Measurements from ENCODE around the gene RNF150. TPM values are rescaled to one million over a fixed set of nuclear protein-coding genes. Genes with fewer than 3 reads are reported as not detected.

Gene RNF150
- total and polyA plus RNA-seq, 4 experiments from 2014 or later, result not detected

- intact Hi-C loops (cut with micrococcal nuclease), result no loop called here
Measured at GRCh38 chr4:141099326-141099725, 33.9 kb downstream of the RNF150 start.

GRCh38 chr4:141098163-141098562 is 35.1 kb downstream of the RNF150 start:
- no peaks in the 10 kb centered on the region for H3K9me3 ChIP-seq (ENCODE audit: control insufficient read depth in 1 of 2, low read length in 2 of 2)
- CTCF ChIA-PET (ENCODE audit: partially characterized antibody), result no interaction called here
- H3K4me3 ChIP-seq (ENCODE audit: low read length in 2 of 2), result no peak overlapping the region
- Mint-ChIP-seq H3K4me3 (no peak overlapping the region), H3K27ac (no peak overlapping the region), H3K9me3 (peaks cover 0 to 10% (median 3%) of the 10 kb centered on the region in 8 donors), H3K4me1 (peaks cover 0 to 2% (median 0%) of the 10 kb centered on the region in 4 donors), H3K36me3 (no peaks in the 10 kb centered on the region), H3K27me3 (peaks cover 0 to 2% of the 10 kb centered on the region in 2 donors)
- POLR2A ChIA-PET (ENCODE audit: partially characterized antibody), result no interaction called here
- H3K27ac ChIP-seq (ENCODE audit: low read depth, low read length), result no peak overlapping the region
- no peak for DNase-seq
- H3K27me3 ChIP-seq (ENCODE audit: insufficient read depth, low read length), result no peaks in the 10 kb centered on the region
- H3K36me3 ChIP-seq (ENCODE audit: insufficient read depth, low read length), result no peaks in the 10 kb centered on the region
- no peaks in the 10 kb centered on the region for H3K4me1 ChIP-seq (ENCODE audit: insufficient read depth, low read length)
- intact Hi-C loops (cut with micrococcal nuclease), result no loop called here

More at GRCh38 chr4:141099326-141099725, 33.9 kb downstream of the RNF150 start:
- Histone ChIP-seq H3K9me3 (ENCODE audit: control insufficient read depth in 1 of 2, low read length in 2 of 2) (no peaks in the 10 kb centered on the region), H3K4me1 (ENCODE audit: insufficient read depth, low read length) (no peaks in the 10 kb centered on the region), H3K36me3 (ENCODE audit: insufficient read depth, low read length) (no peaks in the 10 kb centered on the region), H3K4me3 (ENCODE audit: low read length in 2 of 2) (no peak overlapping the region), H3K27ac (ENCODE audit: low read depth, low read length) (no peak overlapping the region), H3K27me3 (ENCODE audit: insufficient read depth, low read length) (no peaks in the 10 kb centered on the region)
- Mint-ChIP-seq H3K27ac (no peak overlapping the region), H3K4me3 (no peak overlapping the region), H3K9me3 (peaks cover 0 to 2% (median 0%) of the 10 kb centered on the region in 8 donors), H3K27me3 (peaks cover 0 to 2% of the 10 kb centered on the region in 2 donors), H3K36me3 (no peaks in the 10 kb centered on the region), H3K4me1 (no peaks in the 10 kb centered on the region)
- CTCF ChIA-PET (ENCODE audit: partially characterized antibody), result no interaction called here
- DNase-seq, result no peak
- POLR2A ChIA-PET (ENCODE audit: partially characterized antibody), result no interaction called here

GRCh38 chr4:141090473-141090872 is 42.8 kb downstream of the RNF150 start:
- Histone ChIP-seq H3K4me3 (ENCODE audit: low read length in 2 of 2) (no peak overlapping the region), H3K27me3 (ENCODE audit: insufficient read depth, low read length) (no peaks in the 10 kb centered on the region), H3K4me1 (ENCODE audit: insufficient read depth, low read length) (no peaks in the 10 kb centered on the region), H3K27ac (ENCODE audit: low read depth, low read length) (no peak overlapping the region), H3K36me3 (ENCODE audit: insufficient read depth, low read length) (no peaks in the 10 kb centered on the region), H3K9me3 (ENCODE audit: control insufficient read depth in 1 of 2, low read length in 2 of 2) (no peaks in the 10 kb centered on the region)
- H3K36me3 Mint-ChIP-seq, result no peaks in the 10 kb centered on the region
- peaks cover 0 to 2% (median 0%) of the 10 kb centered on the region in 4 donors for H3K4me1 Mint-ChIP-seq
- no peak overlapping the region for H3K4me3 Mint-ChIP-seq
- DNase-seq, result no peak
- H3K9me3 Mint-ChIP-seq, result peaks cover 0 to 10% (median 6%) of the 10 kb centered on the region in 8 donors
- POLR2A ChIA-PET (ENCODE audit: partially characterized antibody), result no interaction called here
- intact Hi-C loops (cut with micrococcal nuclease), result no loop called here
- H3K27me3 Mint-ChIP-seq, result no peaks in the 10 kb centered on the region
- H3K27ac Mint-ChIP-seq, result no peak overlapping the region
- CTCF ChIA-PET (ENCODE audit: partially characterized antibody), result no interaction called here

DNA sequence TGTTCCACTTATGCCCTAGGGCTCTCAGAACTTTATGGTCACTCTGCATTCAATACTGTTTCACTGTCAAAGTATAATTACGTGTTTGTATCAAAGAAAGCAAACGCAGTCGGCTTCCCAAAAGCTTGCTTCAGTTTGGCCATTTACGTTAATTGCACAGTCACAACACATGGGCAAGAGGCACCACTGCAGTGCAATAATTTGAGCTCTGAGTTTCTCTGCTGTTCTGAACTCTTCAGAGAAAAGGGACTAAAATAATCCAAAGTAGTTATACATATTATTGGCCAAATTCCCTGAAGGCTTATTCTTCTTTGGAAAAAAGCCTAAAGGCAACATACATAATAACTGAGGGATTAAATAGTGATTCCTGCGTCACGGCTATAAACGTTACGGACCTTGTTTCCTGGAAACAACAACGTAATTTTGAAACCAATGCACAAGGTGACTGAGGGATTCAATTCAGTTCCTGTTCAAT is 51.3 kb downstream of the RNF150 start:
- Mint-ChIP-seq H3K9me3 (peaks cover 0 to 2% (median 0%) of the 10 kb centered on the region in 8 donors), H3K27ac (no peak overlapping the region), H3K4me1 (no peaks in the 10 kb centered on the region), H3K27me3 (peaks cover 0 to 2% of the 10 kb centered on the region in 2 donors), H3K4me3 (no peak overlapping the region), H3K36me3 (no peaks in the 10 kb centered on the region)
- Histone ChIP-seq H3K27ac (ENCODE audit: low read depth, low read length) (no peak overlapping the region), H3K4me3 (ENCODE audit: low read length in 2 of 2) (no peak overlapping the region), H3K27me3 (ENCODE audit: insufficient read depth, low read length) (no peaks in the 10 kb centered on the region), H3K9me3 (ENCODE audit: control insufficient read depth in 1 of 2, low read length in 2 of 2) (no peaks in the 10 kb centered on the region), H3K4me1 (ENCODE audit: insufficient read depth, low read length) (no peaks in the 10 kb centered on the region), H3K36me3 (ENCODE audit: insufficient read depth, low read length) (no peaks in the 10 kb centered on the region)
- POLR2A ChIA-PET (ENCODE audit: partially characterized antibody), result no interaction called here
- CTCF ChIA-PET (ENCODE audit: partially characterized antibody), result no interaction called here
- intact Hi-C loops (cut with micrococcal nuclease), result no loop called here
- no peak for DNase-seq

DNA sequence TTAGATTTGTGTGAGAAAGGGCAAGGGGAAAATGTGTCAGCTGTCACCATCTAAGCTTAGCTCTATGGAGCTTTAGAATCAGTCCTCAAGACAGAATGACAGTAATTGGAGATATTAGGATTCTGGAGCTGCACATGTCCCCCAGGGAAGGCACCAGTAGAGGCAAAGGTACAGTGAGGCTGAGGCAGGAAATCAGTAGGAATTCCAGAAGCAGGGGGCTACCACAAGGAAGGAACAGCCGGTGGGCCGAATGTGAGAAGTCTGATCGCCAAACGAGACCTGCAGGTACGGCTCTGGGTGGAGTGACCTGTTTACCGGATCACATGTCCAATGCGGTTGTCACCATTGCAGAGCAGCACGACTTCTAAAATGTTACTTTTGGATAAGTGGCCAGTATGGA is 52.6 kb downstream of the RNF150 start:
- Mint-ChIP-seq H3K27me3 (peaks cover 0 to 2% of the 10 kb centered on the region in 2 donors), H3K9me3 (peaks cover 0 to 2% (median 0%) of the 10 kb centered on the region in 8 donors), H3K27ac (no peak overlapping the region), H3K4me1 (no peaks in the 10 kb centered on the region), H3K4me3 (no peak overlapping the region), H3K36me3 (no peaks in the 10 kb centered on the region)
- intact Hi-C loops (cut with micrococcal nuclease), result no loop called here
- no peaks in the 10 kb centered on the region for H3K27me3 ChIP-seq (ENCODE audit: insufficient read depth, low read length)
- no peaks in the 10 kb centered on the region for H3K36me3 ChIP-seq (ENCODE audit: insufficient read depth, low read length)
- H3K27ac ChIP-seq (ENCODE audit: low read depth, low read length), result no peak overlapping the region
- CTCF ChIA-PET (ENCODE audit: partially characterized antibody), result no interaction called here
- POLR2A ChIA-PET (ENCODE audit: partially characterized antibody), result no interaction called here
- no peak for DNase-seq
- no peaks in the 10 kb centered on the region for H3K4me1 ChIP-seq (ENCODE audit: insufficient read depth, low read length)
- no peak overlapping the region for H3K4me3 ChIP-seq (ENCODE audit: low read length in 2 of 2)
- H3K9me3 ChIP-seq (ENCODE audit: control insufficient read depth in 1 of 2, low read length in 2 of 2), result no peaks in the 10 kb centered on the region

- Histone ChIP-seq H3K4me3 (ENCODE audit: low read length in 2 of 2) (no peak overlapping the region), H3K4me1 (ENCODE audit: insufficient read depth, low read length) (no peaks in the 10 kb centered on the region), H3K27me3 (ENCODE audit: insufficient read depth, low read length) (no peaks in the 10 kb centered on the region), H3K27ac (ENCODE audit: low read depth, low read length) (no peak overlapping the region), H3K9me3 (ENCODE audit: control insufficient read depth in 1 of 2, low read length in 2 of 2) (no peaks in the 10 kb centered on the region), H3K36me3 (ENCODE audit: insufficient read depth, low read length) (no peaks in the 10 kb centered on the region)
- Mint-ChIP-seq H3K9me3 (no peaks in the 10 kb centered on the region), H3K36me3 (no peaks in the 10 kb centered on the region), H3K4me1 (no peaks in the 10 kb centered on the region), H3K27ac (no peak overlapping the region), H3K27me3 (peaks cover 0 to 2% of the 10 kb centered on the region in 2 donors), H3K4me3 (no peak overlapping the region)
- ChIA-PET POLR2A (ENCODE audit: partially characterized antibody) (no interaction called here), CTCF (ENCODE audit: partially characterized antibody) (no interaction called here)
- no peak for DNase-seq
- intact Hi-C loops (cut with micrococcal nuclease), result no loop called here
Measured at GRCh38 chr4:141079393-141079930, 53.8 kb downstream of the RNF150 start.

- Histone ChIP-seq H3K36me3 (ENCODE audit: insufficient read depth, low read length) (no peaks in the 10 kb centered on the region), H3K4me1 (ENCODE audit: insufficient read depth, low read length) (no peaks in the 10 kb centered on the region), H3K9me3 (ENCODE audit: control insufficient read depth in 1 of 2, low read length in 2 of 2) (no peaks in the 10 kb centered on the region), H3K4me3 (ENCODE audit: low read length in 2 of 2) (no peak overlapping the region), H3K27ac (ENCODE audit: low read depth, low read length) (no peak overlapping the region), H3K27me3 (ENCODE audit: insufficient read depth, low read length) (no peaks in the 10 kb centered on the region)
- Mint-ChIP-seq H3K27me3 (peaks cover 0 to 2% of the 10 kb centered on the region in 2 donors), H3K4me1 (no peaks in the 10 kb centered on the region), H3K36me3 (no peaks in the 10 kb centered on the region), H3K9me3 (no peaks in the 10 kb centered on the region), H3K27ac (no peak overlapping the region), H3K4me3 (no peak overlapping the region)
- no peak for DNase-seq
- ChIA-PET CTCF (ENCODE audit: partially characterized antibody) (no interaction called here), POLR2A (ENCODE audit: partially characterized antibody) (no interaction called here)
- intact Hi-C loops (cut with micrococcal nuclease), result no loop called here
Measured at GRCh38 chr4:141078871-141079270, 54.4 kb downstream of the RNF150 start.
